K562 (cell line): ENCODE results near the gene LRRC74B. TPM values are rescaled to one million over a fixed set of nuclear protein-coding genes. Genes with fewer than 3 reads are reported as not detected.

Source experiments
- CHD2 ChIP-seq: IDR thresholded peaks from 2 replicates; pipeline ENCODE4 v1.6.1; 2011; ENCODE audit warnings: low read depth, low read length
- MAX ChIP-seq: sonication (generic); formaldehyde crosslinking; IDR thresholded peaks from 2 replicates; pipeline ENCODE4 v1.9.0; 2022; ENCODE audit warnings: mild to moderate bottlenecking, missing genetic modification reagents
- MYBL2 ChIP-seq, 2 experiments: fragments of 450-650 bp in 1 of 2; sonication (generic) in 1 of 2; formaldehyde crosslinking in 1 of 2; IDR thresholded peaks; 2 replicates each; pipeline versions ENCODE4 v1.6.1 to v1.8.1; 2017 to 2022; ENCODE audit warnings: borderline replicate concordance in 1 of 2, inconsistent platforms in 1 of 2, low read depth in 1 of 2, mild to moderate bottlenecking in 1 of 2, missing genetic modification reagents in 1 of 2, moderate library complexity in 1 of 2
- SRSF3 ChIP-seq: fragments of 200-400 bp; formaldehyde crosslinking; IDR thresholded peaks from 2 replicates; pipeline ENCODE4 v1.6.1; 2016; ENCODE audit warnings: mild to moderate bottlenecking, low read length, moderate library complexity; ENCODE audit not compliant: insufficient read depth
- polyA plus RNA-seq, 8 experiments: library from polyadenylated mRNA; depleted of rRNA in 4 of 8; stranded (reverse) in 5 of 8; unstranded in 3 of 8; fragments of >200 nt; fragmentation: Nextera tagmentation in 2 of 8; fragmentation: Illumina TruSeq in 1 of 8; extraction: Ambion mirVana in 2 of 8; extraction: Trizol in 1 of 8; gene quantifications; 2 replicates each; pipeline versions ENCODE4 v1.2.1 to v1.2.3, GENCODE V29; 2011 to 2014; ENCODE audit warnings: inconsistent platforms in 1 of 8, missing spikeins in 1 of 8
- total RNA-seq, 7 experiments: library from RNA; depleted of rRNA in 6 of 7; stranded (reverse); fragments of >200 nt in 6 of 7; fragmentation: Illumina TruSeq in 2 of 7; extraction: Trizol in 2 of 7; gene quantifications; 2 replicates each; pipeline versions ENCODE4 v1.2.1 to v1.2.3, GENCODE V29; 2011 to 2021; ENCODE audit warnings: low replicate concordance in 1 of 7
- TF ChIP-seq, protein P1 (sequence below): sonication (generic); formaldehyde crosslinking; IDR thresholded peaks from 2 replicates; pipeline ENCODE4 v1.8.1; 2023; ENCODE audit warnings: mild to moderate bottlenecking, missing genetic modification reagents

LRRC74B gene
- total and polyA plus RNA-seq, 9 of the 15 experiments (the other 6 are each of a cell fraction or from before 2014, with no cell fraction given) = not detected

DNA sequence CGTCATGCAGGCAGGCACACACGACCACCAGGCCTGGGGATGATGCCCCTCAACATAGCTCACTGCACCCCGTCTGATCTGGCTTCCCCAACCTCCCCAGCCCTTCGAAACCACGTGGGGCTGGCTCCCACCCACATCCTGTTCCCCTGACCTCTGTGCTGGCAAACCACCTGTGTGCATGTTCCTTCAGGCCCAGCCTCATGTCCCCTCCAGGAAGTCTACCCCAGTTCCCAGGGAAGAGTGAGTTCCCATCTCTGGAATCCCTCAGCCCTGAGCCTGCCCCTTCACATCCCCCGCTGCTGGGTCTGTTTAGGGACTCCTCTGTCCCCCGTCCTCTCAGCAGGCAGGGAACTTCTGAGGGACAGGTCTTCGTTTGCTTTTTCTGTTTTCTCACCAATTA is 20.5 kb upstream of the LRRC74B start (continued):
- TF ChIP-seq, protein P1, sequence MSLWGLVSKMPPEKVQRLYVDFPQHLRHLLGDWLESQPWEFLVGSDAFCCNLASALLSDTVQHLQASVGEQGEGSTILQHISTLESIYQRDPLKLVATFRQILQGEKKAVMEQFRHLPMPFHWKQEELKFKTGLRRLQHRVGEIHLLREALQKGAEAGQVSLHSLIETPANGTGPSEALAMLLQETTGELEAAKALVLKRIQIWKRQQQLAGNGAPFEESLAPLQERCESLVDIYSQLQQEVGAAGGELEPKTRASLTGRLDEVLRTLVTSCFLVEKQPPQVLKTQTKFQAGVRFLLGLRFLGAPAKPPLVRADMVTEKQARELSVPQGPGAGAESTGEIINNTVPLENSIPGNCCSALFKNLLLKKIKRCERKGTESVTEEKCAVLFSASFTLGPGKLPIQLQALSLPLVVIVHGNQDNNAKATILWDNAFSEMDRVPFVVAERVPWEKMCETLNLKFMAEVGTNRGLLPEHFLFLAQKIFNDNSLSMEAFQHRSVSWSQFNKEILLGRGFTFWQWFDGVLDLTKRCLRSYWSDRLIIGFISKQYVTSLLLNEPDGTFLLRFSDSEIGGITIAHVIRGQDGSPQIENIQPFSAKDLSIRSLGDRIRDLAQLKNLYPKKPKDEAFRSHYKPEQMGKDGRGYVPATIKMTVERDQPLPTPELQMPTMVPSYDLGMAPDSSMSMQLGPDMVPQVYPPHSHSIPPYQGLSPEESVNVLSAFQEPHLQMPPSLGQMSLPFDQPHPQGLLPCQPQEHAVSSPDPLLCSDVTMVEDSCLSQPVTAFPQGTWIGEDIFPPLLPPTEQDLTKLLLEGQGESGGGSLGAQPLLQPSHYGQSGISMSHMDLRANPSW = 0 out of 2 replicates have a peak, but pooled peaks have one; percentile 27
- TF ChIP-seq CHD2 = no peak
- TF ChIP-seq SRSF3 = no peak
- TF ChIP-seq MAX = peak; percentile 65
- no peak for TF ChIP-seq MYBL2 (IDR thresholded peaks at IDR 0.05; ENCODE audit: low read depth)
- TF ChIP-seq MYBL2 (CRISPR knock-in tag; IDR thresholded peaks at IDR 0.05; ENCODE audit: borderline replicate concordance) = 0 out of 2 replicates have a peak, but pooled peaks have one; percentile 32
